Stimulated activated CD4-positive, alpha-beta T cell treated with anti-CD3 and anti-CD28 coated beads, TNF-alpha, amount 100 ng/mL, for 4 hours (primary cell): Measurements from ENCODE around the gene NGF.
"Not testable (repeated sequence)": the region's sequence is repeated elsewhere in the genome, so short reads cannot be mapped to it uniquely, and the experiment has no call there.

ENCODE experiments used
- DNase-seq, 3 experiments: peaks; one replicate each; pipeline ENCODE4 v3.0.0-alpha.2; 2020; ENCODE audit warnings: low read depth in 3 of 3

Gene NGF

GRCh38 chr1:115337633-115338456 is at the start of gene NGF:
TSS of gene NGF (minus strand) at chr1:115338249. CDS start at chr1:115286795, 51,454 bp downstream.
- DNase-seq = no peak

- not testable (repeated sequence) for DNase-seq
Observed at GRCh38 chr1:115383455-115383854, 45.4 kb upstream of the NGF start.

- no peak for DNase-seq
Observed at GRCh38 chr1:115379943-115380342, 41.9 kb upstream of the NGF start.

GRCh38 chr1:115377411-115377810 is 39.4 kb upstream of the NGF start:
- DNase-seq = no peak

GRCh38 chr1:115374598-115374997 is 36.5 kb upstream of the NGF start:
- DNase-seq = no peak

- DNase-seq = no peak
Observed at GRCh38 chr1:115373305-115373704, 35.3 kb upstream of the NGF start.

- DNase-seq = no peak
Observed at GRCh38 chr1:115365738-115366137, 27.7 kb upstream of the NGF start.

GRCh38 chr1:115364780-115365155 is 26.7 kb upstream of the NGF start:
- no peak for DNase-seq

- DNase-seq = no peak
Observed at GRCh38 chr1:115364046-115364779, 26.2 kb upstream of the NGF start.

- DNase-seq = no peak
Observed at GRCh38 chr1:115363171-115363570, 25.1 kb upstream of the NGF start.

GRCh38 chr1:115360505-115361129 is 22.6 kb upstream of the NGF start:
- not testable (repeated sequence) for DNase-seq

GRCh38 chr1:115359787-115360452 is 21.9 kb upstream of the NGF start:
- not testable (repeated sequence) for DNase-seq

- no peak for DNase-seq
Observed at GRCh38 chr1:115356356-115356755, 18.3 kb upstream of the NGF start.

- DNase-seq = no peak
Observed at GRCh38 chr1:115355069-115355468, 17.0 kb upstream of the NGF start.

GRCh38 chr1:115351143-115351542 is 13.1 kb upstream of the NGF start:
- DNase-seq = no peak

- DNase-seq = no peak
Observed at GRCh38 chr1:115348636-115349035, 10.6 kb upstream of the NGF start.

GRCh38 chr1:115347282-115347681 is 9.2 kb upstream of the NGF start:
- DNase-seq = no peak

GRCh38 chr1:115343200-115343737 is 5.2 kb upstream of the NGF start:
- no peak for DNase-seq

- no peak for DNase-seq
Observed at GRCh38 chr1:115341948-115342347, 3.9 kb upstream of the NGF start.

- no peak for DNase-seq
Observed at GRCh38 chr1:115340879-115341278, 2.8 kb upstream of the NGF start.

GRCh38 chr1:115338457-115338820 is 390 bp upstream of the NGF start:
- DNase-seq = no peak

GRCh38 chr1:115337276-115337632 is 795 bp downstream of the NGF start:
- no peak for DNase-seq
